Adrenal gland (tissue), 12 donors: ENCODE data around the gene NPR3. TPM values are rescaled to one million over a fixed set of nuclear protein-coding genes. Genes with fewer than 3 reads are reported as not detected.
A peak's percentile ranks its signal among the peaks of the same experiment; 100 is the strongest.

Experiments used
- DNase-seq, 7 donors: peaks; one replicate each; pipeline ENCODE4 v3.0.0-alpha.2; 2019 to 2020
- H3K27ac ChIP-seq, 5 donors: fragments of 200-600 bp; sonication (generic) in 4 of 5; 1 replicate in 3 of 5; 2 replicates in 2 of 5; pipeline versions ENCODE4 v1.5.1 to v1.8.0; 2016 to 2020; ENCODE audit warnings: mild to moderate bottlenecking in 1 of 5
- H3K27me3 ChIP-seq: fragments of 200-600 bp; 2 replicates; pipeline ENCODE4 v1.8.0; 2021
- H3K36me3 ChIP-seq, 2 donors: fragments of 200-600 bp; replicated peaks in 1 of 2; 1 replicate in 1 of 2; 2 replicates in 1 of 2; pipeline versions ENCODE4 v1.5.1 to v1.8.0; 2018 to 2022
- H3K4me1 ChIP-seq, 2 donors: fragments of 200-600 bp; replicated peaks in 1 of 2; 1 replicate in 1 of 2; 2 replicates in 1 of 2; pipeline versions ENCODE4 v1.5.1 to v1.8.0; 2018 to 2021
- H3K4me3 ChIP-seq, 4 donors: fragments of 200-600 bp; sonication (generic) in 3 of 4; one replicate each; pipeline ENCODE4 v1.5.1; 2016 to 2018
- H3K9me3 ChIP-seq, 3 donors: fragments of 200-600 bp; sonication (generic) in 1 of 3; replicated peaks in 1 of 3; 1 replicate in 2 of 3; 2 replicates in 1 of 3; pipeline versions ENCODE4 v1.5.1 to v1.8.0; 2016 to 2021
- POLR2A ChIP-seq, 2 donors: fragments of 450-650 bp; IDR thresholded peaks; one replicate each; pipeline ENCODE4 v1.6.1; 2017; ENCODE audit warnings: antibody characterized with exemption in 2 of 2, mild to moderate bottlenecking in 2 of 2, moderate library complexity in 1 of 2
- WGBS, 4 donors: extraction: QIAGEN DNeasy Blood & Tissue Kit in 2 of 4; methylation state at CpG; one replicate each; pipeline versions ENCODE4 v1.1.5 to v1.1.7; 2013 to 2017; 5-methylcytosine and 5-hydroxymethylcytosine counted together
- intact Hi-C, 2 donors: fragments of 100-400 bp; cut with DNase I; formaldehyde crosslinking; loops; one replicate each; pipeline versions ENCODE4 v1.14.1 to v1.15.0; 2022 to 2023
- polyA plus RNA-seq, 3 donors: library from polyadenylated mRNA; stranded (reverse); fragments of 200-250 nt in 2 of 3; fragments of 350-450 nt in 1 of 3; fragmentation: Illumina TruSeq in 1 of 3; extraction: RNeasy Lipid Tissue Mini Kit (QIAGEN cat#74804) in 1 of 3; gene quantifications; one replicate each; pipeline ENCODE4 v1.2.3, GENCODE V29; 2013 to 2014
- total RNA-seq, 9 donors: library from RNA; depleted of rRNA in 4 of 9; stranded (reverse); fragments of >200 nt in 4 of 9; fragments of 120-200 nt in 1 of 9; fragmentation: NEBNext Ultra II Directional in 1 of 9; extraction: Animal tissue kit (Norgen Biotek cat#: 25700) in 1 of 9; gene quantifications; one replicate each; pipeline versions ENCODE4 v1.1.0 to v1.2.4, GENCODE V29; 2013 to 2023
- TF ChIP-seq, protein P1 (sequence below), 6 experiments: fragments of 450-650 bp in 4 of 6; fragments of 200-600 bp in 2 of 6; sonication (generic) in 1 of 6; IDR thresholded peaks; 1 replicate in 5 of 6; 2 replicates in 1 of 6; pipeline versions ENCODE4 v1.5.1 to v1.8.0; 2016 to 2021; ENCODE audit warnings: antibody characterized with exemption in 6 of 6, mild to moderate bottlenecking in 2 of 6, moderate library complexity in 1 of 6
- donor health status: healthy with polysubstance abuse.
- donor health status: Bipolar disorder and iron deficiency.
- donor health status: DM: yes; HTN: yes; CAD: no.
- donor health status: DM: no; HTN: no; CAD: no.
- donor health status: DM: no; HTN: no; CAD: no.
- donor health status: DM: yes; HTN: yes; CAD: no.

Gene NPR3
- total and polyA plus RNA-seq, 12 donors: 1.8 to 156 (median 9.3) TPM

DNA sequence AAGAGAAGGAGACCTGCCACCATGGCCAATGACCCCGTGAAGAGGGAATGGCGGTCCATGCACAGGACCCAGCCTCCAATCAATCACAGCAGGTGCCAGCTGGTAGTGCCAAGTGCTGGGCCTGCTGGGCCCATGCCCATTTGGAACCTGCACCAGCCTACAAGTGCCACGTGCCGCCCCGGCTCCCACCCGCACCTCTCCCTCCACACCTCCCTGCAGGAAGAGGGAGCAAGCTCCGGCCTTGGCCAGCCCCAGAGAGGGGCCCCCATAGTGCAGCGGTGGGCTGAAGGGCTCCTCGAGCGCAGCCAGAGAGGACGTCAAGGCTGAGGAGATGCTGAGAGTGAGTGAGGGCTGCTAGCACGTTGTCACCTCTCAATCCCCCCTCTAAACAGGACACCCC is 37.8 kb upstream of the NPR3 start:
- intact Hi-C loops: no loop called here
- no peak for DNase-seq
- TF ChIP-seq, protein P1, sequence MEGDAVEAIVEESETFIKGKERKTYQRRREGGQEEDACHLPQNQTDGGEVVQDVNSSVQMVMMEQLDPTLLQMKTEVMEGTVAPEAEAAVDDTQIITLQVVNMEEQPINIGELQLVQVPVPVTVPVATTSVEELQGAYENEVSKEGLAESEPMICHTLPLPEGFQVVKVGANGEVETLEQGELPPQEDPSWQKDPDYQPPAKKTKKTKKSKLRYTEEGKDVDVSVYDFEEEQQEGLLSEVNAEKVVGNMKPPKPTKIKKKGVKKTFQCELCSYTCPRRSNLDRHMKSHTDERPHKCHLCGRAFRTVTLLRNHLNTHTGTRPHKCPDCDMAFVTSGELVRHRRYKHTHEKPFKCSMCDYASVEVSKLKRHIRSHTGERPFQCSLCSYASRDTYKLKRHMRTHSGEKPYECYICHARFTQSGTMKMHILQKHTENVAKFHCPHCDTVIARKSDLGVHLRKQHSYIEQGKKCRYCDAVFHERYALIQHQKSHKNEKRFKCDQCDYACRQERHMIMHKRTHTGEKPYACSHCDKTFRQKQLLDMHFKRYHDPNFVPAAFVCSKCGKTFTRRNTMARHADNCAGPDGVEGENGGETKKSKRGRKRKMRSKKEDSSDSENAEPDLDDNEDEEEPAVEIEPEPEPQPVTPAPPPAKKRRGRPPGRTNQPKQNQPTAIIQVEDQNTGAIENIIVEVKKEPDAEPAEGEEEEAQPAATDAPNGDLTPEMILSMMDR (IDR thresholded peaks at IDR 0.05): no peak
- TF ChIP-seq POLR2A (IDR thresholded peaks at IDR 0.05): no peak
- Histone ChIP-seq H3K27ac (no peak overlapping the region), H3K4me3 (no peak overlapping the region), H3K4me1 (no peaks in the 10 kb centered on the region), H3K27me3 (no peaks in the 10 kb centered on the region), H3K9me3 (no peaks in the 10 kb centered on the region), H3K36me3 (no peaks in the 10 kb centered on the region)
- 80 to 94% (median 86%) methylated on average over 6 to 12 of the region's 12 CpGs for WGBS, 4 donors

DNA sequence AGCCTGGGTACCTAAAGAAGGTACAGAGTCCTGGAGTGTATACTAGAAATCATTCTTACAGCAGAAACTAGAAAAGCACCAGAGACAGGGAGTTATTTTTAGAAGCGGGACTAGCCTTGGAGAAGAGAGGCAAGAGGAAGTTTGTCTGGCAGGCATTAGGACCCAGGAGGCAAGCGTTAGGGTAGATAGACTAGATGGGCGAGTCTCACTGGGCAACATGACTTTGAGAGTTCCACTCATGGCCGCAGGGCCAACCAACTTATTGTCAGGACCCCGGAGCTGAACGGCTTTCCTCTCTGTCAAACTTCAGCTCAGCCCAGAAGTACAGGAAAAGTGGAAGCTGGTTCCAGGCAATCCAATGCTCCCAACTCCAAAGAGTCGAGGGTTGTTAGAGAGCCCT is 34.1 kb upstream of the NPR3 start:
- no peaks in the 10 kb centered on the region for H3K4me1 ChIP-seq
- intact Hi-C loops: no loop called here
- no peaks in the 10 kb centered on the region for H3K36me3 ChIP-seq
- H3K4me3 ChIP-seq: no peak overlapping the region
- 62 to 72% (median 67%) methylated on average over 7 of the region's 7 CpGs for WGBS, 4 donors
- no peaks in the 10 kb centered on the region for H3K9me3 ChIP-seq
- no peak for TF ChIP-seq POLR2A (IDR thresholded peaks at IDR 0.05)
- TF ChIP-seq, protein P1 (IDR thresholded peaks at IDR 0.05): no peak
- DNase-seq: peak in 1 of 7 donors; percentile 1
- no peak overlapping the region for H3K27ac ChIP-seq
- no peaks in the 10 kb centered on the region for H3K27me3 ChIP-seq

DNA sequence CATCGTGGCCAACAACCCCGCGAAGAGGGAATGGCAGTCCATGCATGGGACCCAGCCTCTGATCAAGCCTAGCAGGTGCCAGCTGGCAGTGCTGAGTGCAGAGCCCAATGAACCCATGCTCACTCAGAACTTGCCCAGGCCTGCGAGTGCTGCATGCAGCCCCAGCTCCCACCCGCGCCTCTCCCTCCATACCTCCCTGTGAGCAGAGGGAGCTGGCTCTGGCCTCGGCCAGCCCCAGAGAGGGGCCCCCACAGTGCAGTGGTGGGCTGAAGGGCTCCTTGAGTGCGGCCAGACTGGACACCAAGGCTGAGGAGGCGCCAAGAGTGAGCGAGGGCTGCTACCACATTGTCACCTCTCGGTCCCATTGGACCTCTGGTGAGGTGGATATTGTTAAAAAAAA is 32.6 kb upstream of the NPR3 start:
- no peak overlapping the region for H3K4me3 ChIP-seq
- no peaks in the 10 kb centered on the region for H3K9me3 ChIP-seq
- no peaks in the 10 kb centered on the region for H3K36me3 ChIP-seq
- no peak for DNase-seq
- no peak overlapping the region for H3K27ac ChIP-seq
- no peaks in the 10 kb centered on the region for H3K27me3 ChIP-seq
- WGBS, 4 donors: 95 to 98% (median 97%) methylated on average over 9 to 11 of the region's 11 CpGs
- no peak for TF ChIP-seq POLR2A (IDR thresholded peaks at IDR 0.05)
- TF ChIP-seq, protein P1 (IDR thresholded peaks at IDR 0.05): no peak
- intact Hi-C loops: no loop called here
- H3K4me1 ChIP-seq: no peaks in the 10 kb centered on the region

DNA sequence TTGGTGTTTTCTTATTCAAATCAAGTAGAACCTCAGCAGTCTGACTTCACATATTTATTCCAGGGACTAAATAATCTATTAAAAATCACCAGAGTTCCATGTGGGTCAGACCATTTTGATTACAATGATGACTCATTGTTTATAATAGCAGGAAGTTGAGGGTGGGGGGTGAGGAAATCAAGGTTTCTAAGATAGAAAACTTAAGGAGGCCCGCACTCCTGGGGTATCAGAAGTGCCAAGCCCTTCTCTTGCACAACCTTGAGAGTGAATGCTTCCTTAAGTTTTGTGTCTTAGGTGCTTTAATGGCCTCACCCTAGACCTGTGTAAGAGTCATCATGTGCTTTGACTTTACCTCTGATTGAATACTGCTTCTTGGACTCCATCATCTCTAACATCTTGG is 31.9 kb upstream of the NPR3 start:
- intact Hi-C loops: no loop called here
- 33 to 45% (median 40%) methylated on average over 1 of the region's 1 CpG for WGBS, 4 donors
- no peaks in the 10 kb centered on the region for H3K27me3 ChIP-seq
- TF ChIP-seq, protein P1 (IDR thresholded peaks at IDR 0.05): no peak
- TF ChIP-seq POLR2A (IDR thresholded peaks at IDR 0.05): no peak
- DNase-seq: no peak
- H3K36me3 ChIP-seq: no peaks in the 10 kb centered on the region
- H3K27ac ChIP-seq: no peak overlapping the region
- H3K9me3 ChIP-seq: no peaks in the 10 kb centered on the region
- H3K4me1 ChIP-seq: no peaks in the 10 kb centered on the region
- H3K4me3 ChIP-seq: no peak overlapping the region
